T-helper 1 cell treated with Interleukin-12 subunit alpha and Interleukin-12 subunit beta and Interleukin-4 antibody, amounts not matched to agents 30 ng/mL and 1 ng/mL, for 36 hours (primary cell): ENCODE results near the gene TSHZ2. TPM values are rescaled to one million over a fixed set of nuclear protein-coding genes. Genes with fewer than 3 reads are reported as not detected.
"Not testable (repeated sequence)": the region's sequence is repeated elsewhere in the genome, so short reads cannot be mapped to it uniquely, and the experiment has no call there.

ENCODE experiments used
- intact Hi-C: fragments of 100-400 bp; cut with micrococcal nuclease; formaldehyde crosslinking; loops from one replicate; pipeline ENCODE4 v1.15.1; 2024
- total RNA-seq: library from RNA; stranded (reverse); gene quantifications from 2 replicates; pipeline ENCODE4 v1.2.3, GENCODE V29; 2022

Gene TSHZ2
- total RNA-seq, 1 donor from 2014 or later = 28.4 TPM

- intact Hi-C loops = no loop called here
These were observed 9.0 kb upstream of the TSHZ2 start for GRCh38 chr20:52963131-52963530.

- intact Hi-C loops = no loop called here
These were observed 8.0 kb upstream of the TSHZ2 start for GRCh38 chr20:52964131-52964530.

- intact Hi-C loops = no loop called here
These were observed 6.8 kb upstream of the TSHZ2 start for GRCh38 chr20:52965380-52965779.

GRCh38 chr20:52965819-52966218 lies 6.3 kb upstream of the TSHZ2 start:
- intact Hi-C loops = no loop called here

GRCh38 chr20:52966543-52966942 lies 5.6 kb upstream of the TSHZ2 start:
- intact Hi-C loops = not testable (repeated sequence)

GRCh38 chr20:52971498-52972189 lies 514 bp upstream of the TSHZ2 start:
- intact Hi-C loops = loop anchor here (1.0 to 10.0 kb wide), 7 partner anchors 59 to 971 kb away; no protein-coding TSS in a partner anchor

GRCh38 chr20:52972965-52973819 lies 1.0 kb downstream of the TSHZ2 start:
- intact Hi-C loops = loop anchor here (1.0 to 10.0 kb wide), 7 partner anchors 58 to 969 kb away; no protein-coding TSS in a partner anchor

GRCh38 chr20:52974179-52974594 lies 2.0 kb downstream of the TSHZ2 start:
- intact Hi-C loops = loop anchor here (1.0 to 10.0 kb wide), 8 partner anchors 27 to 968 kb away; no protein-coding TSS in a partner anchor

- intact Hi-C loops = loop anchor here (1.0 to 10.0 kb wide), 5 partner anchors 95 to 780 kb away; no protein-coding TSS in a partner anchor
These were observed 3.0 kb downstream of the TSHZ2 start for GRCh38 chr20:52975029-52975732.

- intact Hi-C loops = loop anchor here (1.0 to 10.0 kb wide), 5 partner anchors 94 to 779 kb away; no protein-coding TSS in a partner anchor
These were observed 3.8 kb downstream of the TSHZ2 start for GRCh38 chr20:52975803-52976531.

GRCh38 chr20:52978851-52979250 lies 6.7 kb downstream of the TSHZ2 start:
- intact Hi-C loops = loop anchor here (5.0 to 10.0 kb wide), 2 partner anchors 158 to 776 kb away; no protein-coding TSS in a partner anchor

- intact Hi-C loops = no loop called here
These were observed 8.9 kb downstream of the TSHZ2 start for GRCh38 chr20:52981051-52981450.

GRCh38 chr20:52983726-52984450 lies 11.7 kb downstream of the TSHZ2 start:
- intact Hi-C loops = no loop called here

- intact Hi-C loops = no loop called here
These were observed 12.3 kb downstream of the TSHZ2 start for GRCh38 chr20:52984451-52984810.

GRCh38 chr20:52985687-52986086 lies 13.5 kb downstream of the TSHZ2 start:
- intact Hi-C loops = no loop called here

GRCh38 chr20:52987295-52987694 lies 15.1 kb downstream of the TSHZ2 start:
- intact Hi-C loops = no loop called here

GRCh38 chr20:52991830-52992229 lies 19.7 kb downstream of the TSHZ2 start:
- intact Hi-C loops = no loop called here

- intact Hi-C loops = no loop called here
These were observed 20.5 kb downstream of the TSHZ2 start for GRCh38 chr20:52992632-52993031.

GRCh38 chr20:52993076-52993475 lies 20.9 kb downstream of the TSHZ2 start:
- intact Hi-C loops = no loop called here
